GM18951 (cell line): ENCODE data around the gene CIAO1.
"Not testable (repeated sequence)": the region's sequence is repeated elsewhere in the genome, so short reads cannot be mapped to it uniquely, and the experiment has no call there.

ENCODE experiments used
- POLR2A ChIP-seq: IDR thresholded peaks from 4 replicates; pipeline ENCODE4 v1.6.1; 2011; ENCODE audit warnings: mild to moderate bottlenecking; ENCODE audit not compliant: insufficient read length, insufficient read depth; ENCODE audit errors: extremely low read depth
- in situ Hi-C: fragments of 300-500 bp; cut with MboI; formaldehyde crosslinking; loops from one replicate; pipeline ENCODE4 v1.12.0; 2022; ENCODE audit warnings: low sequenced_read_pairs, mixed read lengths, inconsistent platforms; ENCODE audit not compliant: unreplicated experiment

CIAO1 gene

GRCh38 chr2:96265840-96266679 lies at the start of gene CIAO1, which contains the start of gene TMEM127:
TSS of gene CIAO1 (plus strand) at chr2:96266225. CDS start at chr2:96266351, 126 bp downstream.
TSS of gene TMEM127 (minus strand) at chr2:96265997. CDS start at chr2:96265381, 616 bp downstream.
- TF ChIP-seq POLR2A: peak; percentile 77
- in situ Hi-C loops: loop anchor here (25.0 kb wide), 1 partner anchor 254 kb away; no protein-coding TSS in a partner anchor

GRCh38 chr2:96218508-96219131 lies 47.4 kb upstream of the CIAO1 start:
- in situ Hi-C loops: no loop called here
- TF ChIP-seq POLR2A: no peak

- in situ Hi-C loops: not testable (repeated sequence)
These were observed 46.1 kb upstream of the CIAO1 start for GRCh38 chr2:96219959-96220358.

- in situ Hi-C loops: not testable (repeated sequence)
These were observed 44.9 kb upstream of the CIAO1 start for GRCh38 chr2:96221106-96221505.

- in situ Hi-C loops: no loop called here
- TF ChIP-seq POLR2A: no peak
These were observed 41.0 kb upstream of the CIAO1 start for GRCh38 chr2:96225016-96225533.

GRCh38 chr2:96231316-96231715 lies 34.7 kb upstream of the CIAO1 start:
- no peak for TF ChIP-seq POLR2A
- in situ Hi-C loops: no loop called here

GRCh38 chr2:96233436-96233835 lies 32.6 kb upstream of the CIAO1 start:
- in situ Hi-C loops: no loop called here
- no peak for TF ChIP-seq POLR2A

GRCh38 chr2:96233880-96234316 lies 32.1 kb upstream of the CIAO1 start:
- in situ Hi-C loops: no loop called here
- peak; percentile 40 for TF ChIP-seq POLR2A

- in situ Hi-C loops: no loop called here
- TF ChIP-seq POLR2A: no peak
These were observed 29.1 kb upstream of the CIAO1 start for GRCh38 chr2:96236882-96237281.

- in situ Hi-C loops: no loop called here
- no peak for TF ChIP-seq POLR2A
These were observed 27.8 kb upstream of the CIAO1 start for GRCh38 chr2:96238266-96238665.

- no peak for TF ChIP-seq POLR2A
- in situ Hi-C loops: no loop called here
These were observed 26.9 kb upstream of the CIAO1 start for GRCh38 chr2:96239091-96239490.

- in situ Hi-C loops: no loop called here
- no peak for TF ChIP-seq POLR2A
These were observed 26.2 kb upstream of the CIAO1 start for GRCh38 chr2:96239745-96240264.

- TF ChIP-seq POLR2A: no peak
- in situ Hi-C loops: no loop called here
These were observed 25.5 kb upstream of the CIAO1 start for GRCh38 chr2:96240341-96241038.
